HG03064 (cell line): ENCODE measurements around the gene LAMC3.

ENCODE experiments used
- ATAC-seq: cut with Tn5 transposase; IDR thresholded peaks from one replicate; pipeline ENCODE4 v1.9.1; 2021; ENCODE audit warnings: low read depth; ENCODE audit not compliant: unreplicated experiment

LAMC3 gene

DNA sequence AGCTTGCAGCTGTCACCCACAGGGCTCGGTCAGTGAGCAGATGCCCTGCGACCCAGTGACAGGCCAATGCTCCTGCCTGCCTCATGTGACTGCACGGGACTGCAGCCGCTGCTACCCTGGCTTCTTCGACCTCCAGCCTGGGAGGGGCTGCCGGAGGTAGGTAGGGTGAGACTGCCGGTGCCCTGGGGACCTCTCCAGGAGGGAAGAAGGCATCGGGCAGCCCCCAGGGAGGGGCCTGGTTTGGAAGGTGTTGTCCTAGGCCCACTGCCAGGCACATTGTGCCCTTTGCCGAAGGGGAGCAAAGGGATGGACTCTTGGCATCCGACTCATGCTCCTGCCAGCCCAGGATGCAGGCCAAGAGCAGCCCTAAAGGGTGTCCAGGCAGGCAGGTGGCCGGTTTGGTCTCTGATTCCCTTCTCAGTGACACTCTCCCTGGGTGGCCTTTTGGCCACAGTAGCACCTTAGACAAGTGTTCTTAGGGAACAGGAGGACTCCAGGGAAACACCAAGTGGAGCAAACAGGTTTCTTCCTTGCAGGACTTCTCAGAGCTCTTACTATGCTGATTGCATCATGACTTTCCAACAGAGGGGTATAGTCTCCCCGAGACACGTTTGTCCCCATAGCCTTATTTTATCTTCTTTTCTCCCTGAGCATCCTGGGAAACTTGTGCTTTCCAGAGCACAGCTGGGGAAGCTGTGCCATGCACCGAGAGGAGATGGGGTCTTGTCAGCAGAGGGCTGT lies 59.3 kb downstream of the LAMC3 start:
- ATAC-seq: no peak

DNA sequence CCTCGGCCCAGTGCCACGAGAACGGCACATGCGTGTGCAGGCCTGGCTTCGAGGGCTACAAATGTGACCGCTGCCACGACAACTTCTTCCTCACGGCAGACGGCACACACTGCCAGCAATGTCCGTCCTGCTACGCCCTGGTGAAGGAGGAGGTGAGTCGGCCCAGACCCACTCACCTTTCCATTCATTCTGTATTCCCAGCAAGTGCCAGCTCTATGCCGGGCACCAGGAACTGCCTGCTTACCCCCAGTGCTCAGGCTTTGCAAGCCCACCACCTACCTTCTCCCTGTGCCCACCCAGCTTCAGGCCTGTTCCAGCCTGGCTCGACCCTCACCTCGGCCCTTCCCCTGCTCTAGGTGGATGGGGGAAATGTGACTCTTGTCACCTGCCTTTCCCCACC lies 60.7 kb downstream of the LAMC3 start:
- no peak for ATAC-seq

DNA sequence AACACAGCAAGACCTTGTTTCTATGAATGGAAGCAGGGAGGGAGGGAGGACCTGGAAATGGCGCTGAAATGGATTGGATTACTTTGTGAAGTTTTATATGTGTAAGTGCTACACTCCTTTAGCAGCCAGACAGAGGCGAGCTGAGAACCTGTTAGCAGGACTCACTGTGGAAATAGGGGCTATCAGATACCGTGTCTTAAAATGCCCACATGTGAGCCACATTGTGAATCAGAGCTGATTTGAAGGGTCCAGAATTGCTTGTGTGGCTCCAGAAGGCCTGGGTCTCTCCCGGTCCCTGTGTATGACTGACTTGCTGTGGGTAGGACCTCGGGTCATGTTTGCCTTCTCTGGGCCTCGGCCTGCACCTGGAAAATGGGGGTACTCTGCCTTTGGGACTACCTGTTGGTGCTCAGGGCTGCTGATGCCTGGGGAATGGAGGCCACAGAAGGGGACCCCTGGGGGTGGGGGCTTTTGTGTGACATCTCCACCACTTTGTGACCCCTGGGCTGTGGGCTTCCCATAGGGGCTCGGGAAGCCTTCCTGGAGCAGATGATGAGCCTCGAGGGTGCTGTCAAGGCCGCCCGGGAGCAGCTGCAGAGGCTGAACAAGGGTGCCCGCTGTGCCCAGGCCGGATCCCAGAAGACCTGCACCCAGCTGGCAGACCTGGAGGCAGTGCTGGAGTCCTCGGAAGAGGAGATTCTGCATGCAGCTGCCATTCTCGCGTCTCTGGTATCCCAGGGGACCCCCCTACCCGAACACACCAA lies 63.3 kb downstream of the LAMC3 start:
- no peak for ATAC-seq

DNA sequence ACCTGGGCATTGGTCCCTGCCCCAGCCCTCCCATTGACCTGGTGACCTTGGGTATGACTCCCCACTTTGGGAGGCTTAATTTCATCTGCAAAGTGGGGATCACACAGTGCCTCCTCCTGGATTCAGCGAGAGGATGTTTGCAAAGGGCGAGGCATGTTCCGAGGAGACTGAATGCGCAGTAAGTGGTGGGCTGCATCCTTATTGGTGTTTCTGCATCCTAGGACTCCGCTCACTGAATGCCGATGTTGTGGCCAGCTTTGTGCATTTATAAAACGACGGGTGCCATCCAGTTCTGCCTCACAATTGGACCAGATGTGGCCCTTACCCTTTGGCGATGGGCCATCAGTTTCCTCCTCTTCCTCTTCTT lies 63.9 kb downstream of the LAMC3 start:
- ATAC-seq: no peak

DNA sequence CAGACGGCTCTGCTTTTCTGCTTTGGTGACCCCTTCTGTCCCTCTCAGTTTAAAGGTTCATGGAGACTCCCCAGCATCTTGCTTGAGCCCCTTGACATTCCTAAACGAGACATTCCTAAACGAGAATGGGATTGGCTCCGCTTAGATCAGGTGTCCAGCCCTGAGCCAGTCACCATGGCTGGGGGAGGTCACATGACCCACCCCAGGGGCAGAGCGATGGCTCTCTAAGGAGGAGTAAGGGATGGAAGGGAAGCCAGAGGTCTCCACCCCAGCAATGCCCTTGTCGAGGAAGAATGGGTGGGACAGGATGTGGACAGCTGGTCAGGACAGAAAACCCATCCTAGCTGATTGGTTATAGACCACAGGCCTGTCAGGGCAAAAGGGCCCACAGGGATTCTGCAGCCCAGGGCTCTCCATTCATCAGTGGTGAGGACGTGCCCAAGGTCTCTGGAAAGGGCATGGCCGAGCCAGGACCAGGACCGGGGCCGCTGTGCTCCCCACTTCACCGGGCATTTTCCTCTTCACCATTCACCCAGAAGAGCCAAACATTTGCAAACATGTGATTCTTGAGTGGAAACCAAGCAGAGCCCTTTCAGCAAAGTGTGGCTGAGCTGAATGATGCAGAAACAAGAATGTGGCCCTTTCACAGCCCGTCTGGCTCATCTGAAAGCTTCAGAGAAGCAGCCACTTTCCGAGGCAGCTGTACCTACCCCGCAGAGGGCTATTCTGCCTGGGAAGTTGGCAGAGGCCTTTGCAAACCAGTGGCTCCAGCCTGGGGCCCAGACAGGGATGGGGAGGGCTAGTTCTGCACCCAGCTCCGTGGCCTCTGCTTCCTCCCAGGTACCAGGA lies 67.6 kb downstream of the LAMC3 start:
- ATAC-seq: no peak

DNA sequence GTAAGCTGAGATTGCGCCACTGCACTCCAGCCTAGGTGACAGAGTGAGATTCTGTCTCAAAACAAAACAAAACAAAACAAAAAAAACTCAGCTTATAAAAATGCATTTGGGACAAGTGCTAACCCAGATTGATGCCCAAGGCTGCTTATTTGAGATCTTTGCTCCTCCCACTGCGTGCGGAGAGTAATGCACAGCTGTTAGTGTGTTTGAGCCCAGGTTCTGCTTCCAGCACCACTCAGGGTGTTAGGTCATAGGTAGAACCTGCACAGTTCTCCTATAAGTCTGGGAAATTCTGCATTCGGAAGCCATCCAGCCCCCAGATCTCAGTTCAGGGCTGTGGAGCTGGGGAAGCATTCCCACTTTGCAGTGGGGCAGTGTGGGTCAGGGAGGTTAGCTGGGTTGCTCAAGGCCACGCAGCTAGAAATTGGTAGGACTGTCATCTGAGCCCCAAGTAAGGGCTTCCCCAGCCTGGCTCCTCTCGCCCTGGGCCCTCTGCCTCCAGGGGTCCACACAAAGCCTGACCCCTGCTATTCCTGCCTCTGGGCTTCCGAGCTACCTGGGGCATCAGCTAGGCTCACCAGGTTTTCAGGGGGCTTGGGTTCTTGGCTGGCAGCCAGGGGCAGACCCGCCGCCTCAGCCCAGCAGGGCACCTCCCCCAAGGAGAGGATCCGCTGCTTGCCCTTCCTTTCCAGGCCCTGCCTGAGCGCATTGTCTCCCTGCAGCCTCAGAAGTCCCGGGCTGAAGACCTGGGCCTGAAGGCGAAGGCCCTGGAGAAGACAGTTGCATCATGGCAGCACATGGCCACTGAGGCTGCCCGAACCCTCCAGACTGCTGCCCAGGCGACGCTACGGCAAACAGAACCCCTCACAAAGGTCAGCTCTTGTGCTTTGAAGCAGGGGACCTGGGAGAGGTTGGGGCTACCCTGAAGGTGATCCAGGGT lies 69.7 kb downstream of the LAMC3 start:
- no peak for ATAC-seq

DNA sequence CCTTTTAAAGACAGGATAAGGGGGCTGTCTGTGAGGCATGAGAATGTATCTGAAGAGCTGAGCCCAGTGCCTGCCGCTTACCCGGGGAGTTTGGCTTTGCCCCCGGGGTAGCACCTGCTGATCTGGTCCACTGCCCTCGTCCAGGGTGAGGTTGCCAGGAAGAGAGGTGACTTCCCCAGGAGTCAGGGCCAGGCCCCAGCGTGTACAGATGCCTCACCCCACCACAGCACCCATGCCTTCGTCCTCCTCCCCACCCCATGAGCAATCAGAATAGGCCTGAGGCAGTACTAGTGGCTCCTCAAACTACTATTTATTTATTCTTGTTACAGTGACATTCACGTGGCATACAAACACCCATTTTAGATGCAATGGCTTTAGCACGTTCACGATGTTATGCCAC lies 71.6 kb downstream of the LAMC3 start:
- no peak for ATAC-seq

DNA sequence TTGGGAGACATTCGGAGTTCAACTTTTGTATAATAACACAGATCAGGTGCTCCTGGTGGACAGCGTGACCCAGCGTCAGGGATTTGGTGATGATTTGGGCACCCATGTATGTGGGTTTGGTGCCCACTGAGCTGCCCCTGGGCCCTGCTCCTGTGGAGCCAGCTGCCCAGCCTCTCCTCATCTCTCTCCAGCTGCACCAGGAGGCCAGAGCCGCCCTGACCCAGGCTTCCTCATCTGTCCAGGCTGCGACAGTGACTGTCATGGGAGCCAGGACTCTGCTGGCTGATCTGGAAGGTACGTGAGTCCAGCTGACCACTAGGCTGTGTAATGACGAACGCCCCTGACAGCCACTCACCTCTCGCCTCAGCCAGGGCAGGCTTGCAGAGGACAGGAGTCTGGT lies 72.9 kb downstream of the LAMC3 start:
- no peak for ATAC-seq

DNA sequence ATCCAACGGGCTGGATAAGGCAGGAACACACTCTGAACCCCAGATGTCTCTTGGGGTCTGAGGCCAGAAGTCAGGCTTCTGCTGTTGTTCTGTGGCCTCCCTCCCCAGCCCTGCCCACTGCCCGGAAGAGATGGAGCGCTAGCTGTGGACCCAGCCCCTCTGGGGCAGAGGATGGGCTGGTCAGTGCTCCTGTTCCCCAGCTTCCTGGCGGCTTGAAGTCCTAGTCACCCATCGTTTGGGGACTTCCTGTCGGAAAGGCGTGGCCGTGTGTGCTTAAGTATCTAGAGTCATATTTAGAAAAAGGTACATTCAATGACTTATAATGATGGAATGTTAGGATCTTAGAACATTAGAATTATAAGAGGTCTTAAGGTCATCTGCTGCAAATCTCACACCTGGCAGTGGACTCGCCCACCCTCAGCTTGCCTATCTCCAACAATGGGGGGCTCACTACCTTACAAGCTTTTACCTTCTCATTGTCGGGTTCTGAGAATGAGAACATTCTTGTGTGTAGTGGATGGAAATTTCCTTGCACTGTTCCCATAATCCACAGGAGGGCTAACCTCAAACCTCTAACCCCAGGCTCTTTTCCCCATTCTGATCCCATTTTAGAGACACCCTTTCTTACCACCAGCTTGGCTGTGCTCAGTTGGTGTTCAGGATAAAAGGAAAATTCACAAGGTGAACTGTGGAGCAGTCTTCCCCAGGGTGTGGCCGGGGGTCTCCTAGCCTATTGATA lies 74.0 kb downstream of the LAMC3 start:
- no peak for ATAC-seq

DNA sequence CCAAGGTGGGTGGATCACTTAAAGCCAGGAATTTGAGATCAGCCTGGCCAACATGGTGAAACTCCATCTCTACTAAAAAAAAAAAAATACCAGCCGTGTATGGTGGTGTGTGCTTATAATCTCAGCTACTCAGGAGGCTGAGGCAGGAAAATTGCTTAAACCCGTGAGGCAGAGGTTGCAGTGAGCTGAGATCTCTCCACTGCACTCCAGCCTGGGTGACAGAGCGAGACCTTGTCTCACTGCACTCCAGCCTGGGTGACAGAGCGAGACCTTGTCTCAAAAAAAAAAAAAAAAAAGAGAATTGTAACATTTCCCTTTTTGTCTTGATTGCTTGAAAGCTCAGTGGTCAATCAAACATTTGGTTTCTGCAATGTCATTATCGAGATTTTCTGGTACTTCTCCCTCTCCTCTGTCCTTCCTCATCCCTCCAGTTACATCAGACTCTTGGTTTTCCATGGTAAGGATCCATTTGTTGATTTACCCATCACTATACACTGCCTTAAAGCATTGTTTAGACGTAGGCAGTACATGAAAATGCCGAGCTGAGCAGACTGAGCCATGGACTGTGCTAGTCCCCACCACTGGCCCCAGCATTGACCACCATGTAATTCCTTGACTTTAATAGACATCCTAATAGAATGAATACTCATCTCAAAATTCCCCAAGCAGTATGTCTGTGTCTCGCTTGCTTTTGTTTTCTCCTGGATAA lies 75.8 kb downstream of the LAMC3 start:
- no peak for ATAC-seq

DNA sequence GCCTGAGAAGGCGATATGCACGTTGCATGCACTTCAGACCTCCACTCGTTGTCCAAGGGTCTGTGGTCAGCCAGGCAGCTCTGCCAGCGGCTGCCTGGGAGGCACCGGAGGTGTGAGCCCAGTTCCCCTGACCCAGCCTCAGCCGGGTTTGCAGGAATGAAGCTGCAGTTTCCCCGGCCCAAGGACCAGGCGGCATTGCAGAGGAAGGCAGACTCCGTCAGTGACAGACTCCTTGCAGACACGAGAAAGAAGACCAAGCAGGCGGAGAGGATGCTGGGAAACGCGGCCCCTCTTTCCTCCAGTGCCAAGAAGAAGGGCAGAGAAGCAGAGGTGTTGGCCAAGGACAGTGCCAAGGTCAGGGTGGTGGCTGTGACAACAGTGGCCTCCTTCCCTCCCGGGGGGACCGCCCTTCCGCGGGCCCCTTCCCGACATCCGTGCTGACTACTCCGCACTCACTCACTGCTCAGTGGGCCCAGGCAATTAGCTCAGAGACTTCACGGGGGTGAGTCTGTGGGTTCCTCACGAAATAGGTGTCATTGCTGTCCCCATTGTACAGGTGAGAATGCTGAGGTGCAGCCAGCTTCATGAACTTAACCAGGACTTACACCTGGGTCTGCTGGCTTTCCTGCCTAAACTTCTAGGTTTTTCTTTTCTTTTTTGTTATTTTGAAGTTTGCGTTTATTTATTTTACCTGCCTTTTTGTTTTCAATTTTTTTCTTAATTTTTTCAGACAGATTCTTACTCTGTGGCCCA lies 76.6 kb downstream of the LAMC3 start:
- ATAC-seq: no peak

DNA sequence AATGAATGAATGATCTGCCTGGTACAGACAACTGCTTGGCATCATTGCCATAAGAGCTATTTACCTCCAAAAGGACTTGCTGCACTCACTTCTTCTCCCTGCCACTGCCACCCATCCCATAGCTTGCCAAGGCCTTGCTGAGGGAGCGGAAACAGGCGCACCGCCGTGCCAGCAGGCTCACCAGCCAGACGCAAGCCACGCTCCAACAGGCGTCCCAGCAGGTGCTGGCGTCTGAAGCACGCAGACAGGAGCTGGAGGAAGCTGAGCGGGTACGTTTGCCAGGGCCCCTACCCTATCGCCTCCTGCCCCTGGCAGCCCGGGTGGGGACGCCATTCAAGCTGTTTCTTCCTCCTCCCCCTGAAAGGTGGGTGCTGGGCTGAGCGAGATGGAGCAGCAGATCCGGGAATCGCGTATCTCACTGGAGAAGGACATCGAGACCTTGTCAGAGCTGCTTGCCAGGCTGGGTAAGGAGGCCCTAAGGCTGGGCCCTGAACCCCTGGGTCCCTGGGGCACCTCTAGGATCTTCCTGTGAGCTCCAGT lies 78.5 kb downstream of the LAMC3 start:
- ATAC-seq: no peak

DNA sequence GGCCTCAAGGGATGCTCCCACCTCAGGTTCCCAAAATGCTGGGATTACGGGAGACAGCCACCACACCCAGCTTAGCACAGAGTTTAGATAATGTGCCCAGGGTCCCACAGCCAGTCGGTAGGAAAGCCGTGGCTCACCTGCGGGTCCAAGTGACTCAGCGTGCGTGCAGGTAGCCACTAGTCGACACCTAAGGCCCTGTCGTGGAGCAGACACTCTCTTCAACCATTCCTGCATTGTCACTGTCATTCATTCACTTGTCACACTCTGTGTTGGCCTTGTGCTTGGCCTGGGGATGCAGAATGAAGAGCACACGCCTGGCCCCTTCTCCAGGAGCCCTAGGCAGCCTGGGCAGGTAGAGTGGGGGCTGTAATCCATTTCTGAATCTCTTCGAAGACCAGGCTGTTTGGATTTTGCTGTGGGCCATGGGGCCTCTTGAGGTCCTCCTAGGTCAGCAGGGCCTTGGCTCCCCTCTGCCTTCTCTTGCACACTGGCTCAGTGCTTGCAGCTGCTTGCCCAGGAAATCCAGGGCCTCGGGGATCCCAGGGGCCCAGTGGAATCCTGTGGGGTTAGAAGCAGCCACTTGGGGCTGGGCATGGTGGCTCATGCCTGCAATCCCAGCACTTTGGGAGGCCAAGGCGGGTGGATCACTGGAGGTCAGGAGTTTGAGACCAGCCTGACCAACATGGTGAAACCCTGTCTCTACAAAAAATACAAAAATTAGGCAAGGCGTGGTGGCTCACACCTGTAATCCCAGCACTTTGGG lies 81.2 kb downstream of the LAMC3 start:
- ATAC-seq: no peak

DNA sequence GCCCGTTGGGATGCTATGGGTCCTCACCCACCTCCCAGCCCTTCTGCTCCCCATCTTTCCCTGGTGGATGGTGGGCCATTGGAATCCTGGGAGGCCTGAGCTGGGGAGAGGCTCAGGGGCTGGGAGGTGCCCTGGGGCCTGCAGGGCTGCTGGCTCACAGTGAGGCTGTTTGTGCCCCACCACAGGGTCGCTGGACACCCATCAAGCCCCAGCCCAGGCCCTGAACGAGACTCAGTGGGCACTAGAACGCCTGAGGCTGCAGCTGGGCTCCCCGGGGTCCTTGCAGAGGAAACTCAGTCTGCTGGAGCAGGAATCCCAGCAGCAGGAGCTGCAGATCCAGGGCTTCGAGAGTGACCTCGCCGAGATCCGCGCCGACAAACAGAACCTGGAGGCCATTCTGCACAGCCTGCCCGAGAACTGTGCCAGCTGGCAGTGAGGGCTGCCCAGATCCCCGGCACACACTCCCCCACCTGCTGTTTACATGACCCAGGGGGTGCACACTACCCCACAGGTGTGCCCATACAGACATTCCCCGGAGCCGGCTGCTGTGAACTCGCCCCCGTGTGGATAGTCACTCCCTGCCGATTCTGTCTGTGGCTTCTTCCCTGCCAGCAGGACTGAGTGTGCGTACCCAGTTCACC lies 82.5 kb downstream of the LAMC3 start:
- no peak for ATAC-seq

DNA sequence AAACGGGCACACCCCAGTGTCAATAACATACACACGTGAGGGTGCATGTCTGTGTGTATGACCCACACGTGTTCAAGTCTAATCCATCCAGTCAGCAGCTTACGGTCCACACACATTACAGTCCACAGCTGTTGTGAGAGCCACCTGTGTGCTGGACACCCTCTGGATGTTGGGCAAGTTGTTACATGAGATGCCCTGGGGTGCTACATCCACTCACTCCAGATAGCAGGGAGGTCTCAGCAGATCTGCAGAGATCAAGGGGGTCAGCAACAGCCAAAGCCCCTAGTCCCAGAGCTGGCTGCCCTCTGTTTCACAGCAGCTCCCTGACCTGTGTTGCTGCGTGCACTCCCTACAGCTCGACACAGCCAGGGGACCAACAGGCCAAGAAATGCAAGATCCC lies 83.1 kb downstream of the LAMC3 start:
- no peak for ATAC-seq

DNA sequence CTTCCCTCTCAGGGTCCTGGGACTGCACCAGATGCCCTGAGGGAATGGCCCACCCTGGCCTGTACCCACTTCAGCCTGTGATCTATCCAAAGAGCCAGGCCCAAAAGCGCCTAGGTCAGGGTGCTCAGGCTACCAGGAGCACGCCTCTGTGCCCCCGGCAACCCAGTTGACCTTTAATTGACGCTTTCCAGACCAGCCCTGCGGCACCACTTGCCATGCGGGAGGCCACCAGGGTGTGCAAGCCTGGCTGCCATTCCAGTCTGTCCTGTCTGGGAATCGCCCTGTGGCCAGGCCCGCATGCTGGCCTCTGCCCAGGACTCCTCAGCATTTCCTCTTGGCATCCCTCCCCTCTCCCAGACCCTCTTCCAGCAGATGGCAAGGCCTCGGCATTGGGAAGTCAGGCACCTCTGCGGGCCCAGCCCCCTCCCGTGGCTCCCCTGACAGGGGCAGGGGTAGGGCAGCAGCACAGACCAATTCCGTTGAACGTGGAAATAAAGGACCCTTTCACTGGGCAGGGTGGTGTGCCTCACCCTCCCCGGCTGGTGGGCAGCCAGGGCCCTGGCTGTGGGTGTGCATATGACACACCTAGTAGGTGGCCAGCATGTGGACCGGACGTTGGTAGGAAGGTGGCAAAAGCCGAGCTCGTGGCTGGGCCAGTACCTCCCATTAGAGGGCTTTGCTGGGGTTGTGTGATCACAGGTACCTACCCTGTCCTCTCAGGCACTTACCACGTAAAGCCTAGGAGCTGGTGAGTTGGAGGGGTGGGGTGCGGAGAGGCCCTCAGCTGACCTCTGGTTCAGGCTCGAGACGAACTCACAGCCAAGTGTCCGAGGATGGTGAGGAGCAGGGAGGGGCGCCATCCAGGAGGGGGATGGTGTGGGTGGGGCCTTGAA lies 83.8 kb downstream of the LAMC3 start:
- no peak for ATAC-seq
